OCI-LY1 (cell line): ENCODE results near the gene CFAP221.

ENCODE experiments used
- CTCF ChIP-seq: fragments of 200-600 bp; sonication (generic), shearing (Covaris generic); IDR thresholded peaks from 2 replicates; pipeline ENCODE4 v1.5.1; 2017; ENCODE audit warnings: mild to moderate bottlenecking, antibody characterized with exemption, low read length, moderate library complexity, mixed read lengths
- EZH2 ChIP-seq: fragments of 200-600 bp; sonication (generic), shearing (Covaris generic); IDR thresholded peaks from 2 replicates; pipeline ENCODE4 v1.8.0; 2017; ENCODE audit warnings: borderline replicate concordance, mixed run types, mild to moderate bottlenecking, antibody characterized with exemption, low read length, moderate library complexity, mixed read lengths

GRCh38 chr2:119548516-119549120, 4.4 kb downstream of the CFAP221 start:
- TF ChIP-seq EZH2 (no peak), CTCF (no peak)
